Measurements from ENCODE around the gene CTNNBL1. TPM values are rescaled to one million over a fixed set of nuclear protein-coding genes. Genes with fewer than 3 reads are reported as not detected.

The CTNNBL1 gene
- total and polyA plus RNA-seq, 2 experiments from 2014 or later = 36.3 to 68.7 TPM

DNA sequence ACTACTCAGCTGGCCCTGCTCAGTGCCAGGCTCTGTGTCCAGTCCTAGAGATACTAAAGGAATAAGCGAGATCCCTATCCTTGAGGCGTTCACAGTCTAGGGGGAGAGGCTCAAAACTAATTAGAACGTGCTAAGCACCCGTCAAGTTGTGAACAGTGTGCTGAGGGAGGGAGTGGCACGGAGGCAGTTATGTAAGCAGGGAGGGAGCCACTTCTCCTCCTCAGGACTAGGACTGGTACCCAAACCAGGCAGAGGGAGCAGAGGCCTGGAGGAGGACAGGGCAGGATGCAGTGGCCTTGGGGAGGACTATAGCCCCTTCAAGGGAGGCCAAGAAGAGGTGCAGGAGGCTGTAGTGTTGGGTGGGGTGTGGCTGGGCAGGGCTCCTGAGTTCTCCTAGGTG, 169.5 kb downstream of the CTNNBL1 start:
- ATAC-seq = no peak
- no peak overlapping the region for H3K4me3 ChIP-seq
- peaks cover 7% of the 10 kb centered on the region; the same call in 1 of the 2 replicates for H3K36me3 ChIP-seq (ENCODE audit: insufficient read depth)
- Mint-ChIP-seq H3K4me1 (peaks cover 6% of the 10 kb centered on the region; the same call in 2 of the 3 replicates), H3K27ac (no peak overlapping the region), H3K4me3 (no peak overlapping the region), H3K9me3 (no peaks in the 10 kb centered on the region), H3K27me3 (ENCODE audit: insufficient read depth, low read depth, poor library complexity) (peaks cover 4% of the 10 kb centered on the region), H3K36me3 (ENCODE audit: low read depth) (peaks cover 14% of the 10 kb centered on the region)
- no peaks in the 10 kb centered on the region for H3K9me2 ChIP-seq (ENCODE audit: insufficient read depth)
- no peak overlapping the region for H2AFZ ChIP-seq
- no peaks in the 10 kb centered on the region for H3F3A ChIP-seq (replicated peaks; ENCODE audit: low read depth)
- H3K4me1 ChIP-seq (ENCODE audit: insufficient read depth) = no peaks in the 10 kb centered on the region; the same call in 1 of the 2 replicates
- no peaks in the 10 kb centered on the region for H3K27me3 ChIP-seq (ENCODE audit: insufficient read depth)
- H3K79me2 ChIP-seq (replicated peaks; ENCODE audit: insufficient read depth) = no peaks in the 10 kb centered on the region
- H3K4me2 ChIP-seq = no peak overlapping the region
- no peak for DNase-seq (ENCODE audit: low spot score)
- H4K20me1 ChIP-seq (replicated peaks; ENCODE audit: insufficient read depth) = no peaks in the 10 kb centered on the region
- no peak overlapping the region for H3K27ac ChIP-seq (ENCODE audit: low read depth)
- TF ChIP-seq POLR2AphosphoS5 (IDR thresholded peaks at IDR 0.05; ENCODE audit: low read depth) = no peak
- TF ChIP-seq STAT1 (IDR thresholded peaks at IDR 0.05; ENCODE audit: unreplicated experiment) = no peak
- no peak for TF ChIP-seq ZNF114 (CRISPR knock-in tag; IDR thresholded peaks at IDR 0.05)
- no peak for TF ChIP-seq ZNF331 (CRISPR knock-in tag; IDR thresholded peaks at IDR 0.05; ENCODE audit: low read depth)
- no peak for TF ChIP-seq NANOG (IDR thresholded peaks at IDR 0.05; ENCODE audit: borderline replicate concordance)
- TF ChIP-seq EZH2 (IDR thresholded peaks at IDR 0.05; ENCODE audit: low read depth, unreplicated experiment) = no peak
- TF ChIP-seq, protein P1, sequence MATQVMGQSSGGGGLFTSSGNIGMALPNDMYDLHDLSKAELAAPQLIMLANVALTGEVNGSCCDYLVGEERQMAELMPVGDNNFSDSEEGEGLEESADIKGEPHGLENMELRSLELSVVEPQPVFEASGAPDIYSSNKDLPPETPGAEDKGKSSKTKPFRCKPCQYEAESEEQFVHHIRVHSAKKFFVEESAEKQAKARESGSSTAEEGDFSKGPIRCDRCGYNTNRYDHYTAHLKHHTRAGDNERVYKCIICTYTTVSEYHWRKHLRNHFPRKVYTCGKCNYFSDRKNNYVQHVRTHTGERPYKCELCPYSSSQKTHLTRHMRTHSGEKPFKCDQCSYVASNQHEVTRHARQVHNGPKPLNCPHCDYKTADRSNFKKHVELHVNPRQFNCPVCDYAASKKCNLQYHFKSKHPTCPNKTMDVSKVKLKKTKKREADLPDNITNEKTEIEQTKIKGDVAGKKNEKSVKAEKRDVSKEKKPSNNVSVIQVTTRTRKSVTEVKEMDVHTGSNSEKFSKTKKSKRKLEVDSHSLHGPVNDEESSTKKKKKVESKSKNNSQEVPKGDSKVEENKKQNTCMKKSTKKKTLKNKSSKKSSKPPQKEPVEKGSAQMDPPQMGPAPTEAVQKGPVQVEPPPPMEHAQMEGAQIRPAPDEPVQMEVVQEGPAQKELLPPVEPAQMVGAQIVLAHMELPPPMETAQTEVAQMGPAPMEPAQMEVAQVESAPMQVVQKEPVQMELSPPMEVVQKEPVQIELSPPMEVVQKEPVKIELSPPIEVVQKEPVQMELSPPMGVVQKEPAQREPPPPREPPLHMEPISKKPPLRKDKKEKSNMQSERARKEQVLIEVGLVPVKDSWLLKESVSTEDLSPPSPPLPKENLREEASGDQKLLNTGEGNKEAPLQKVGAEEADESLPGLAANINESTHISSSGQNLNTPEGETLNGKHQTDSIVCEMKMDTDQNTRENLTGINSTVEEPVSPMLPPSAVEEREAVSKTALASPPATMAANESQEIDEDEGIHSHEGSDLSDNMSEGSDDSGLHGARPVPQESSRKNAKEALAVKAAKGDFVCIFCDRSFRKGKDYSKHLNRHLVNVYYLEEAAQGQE (IDR thresholded peaks at IDR 0.05; ENCODE audit: unreplicated experiment) = no peak
- no peak for TF ChIP-seq ETS1 (IDR thresholded peaks at IDR 0.05)
- TF ChIP-seq EZH2phosphoT487 (IDR thresholded peaks at IDR 0.05; ENCODE audit: unreplicated experiment) = no peak
- TF ChIP-seq, protein P2, sequence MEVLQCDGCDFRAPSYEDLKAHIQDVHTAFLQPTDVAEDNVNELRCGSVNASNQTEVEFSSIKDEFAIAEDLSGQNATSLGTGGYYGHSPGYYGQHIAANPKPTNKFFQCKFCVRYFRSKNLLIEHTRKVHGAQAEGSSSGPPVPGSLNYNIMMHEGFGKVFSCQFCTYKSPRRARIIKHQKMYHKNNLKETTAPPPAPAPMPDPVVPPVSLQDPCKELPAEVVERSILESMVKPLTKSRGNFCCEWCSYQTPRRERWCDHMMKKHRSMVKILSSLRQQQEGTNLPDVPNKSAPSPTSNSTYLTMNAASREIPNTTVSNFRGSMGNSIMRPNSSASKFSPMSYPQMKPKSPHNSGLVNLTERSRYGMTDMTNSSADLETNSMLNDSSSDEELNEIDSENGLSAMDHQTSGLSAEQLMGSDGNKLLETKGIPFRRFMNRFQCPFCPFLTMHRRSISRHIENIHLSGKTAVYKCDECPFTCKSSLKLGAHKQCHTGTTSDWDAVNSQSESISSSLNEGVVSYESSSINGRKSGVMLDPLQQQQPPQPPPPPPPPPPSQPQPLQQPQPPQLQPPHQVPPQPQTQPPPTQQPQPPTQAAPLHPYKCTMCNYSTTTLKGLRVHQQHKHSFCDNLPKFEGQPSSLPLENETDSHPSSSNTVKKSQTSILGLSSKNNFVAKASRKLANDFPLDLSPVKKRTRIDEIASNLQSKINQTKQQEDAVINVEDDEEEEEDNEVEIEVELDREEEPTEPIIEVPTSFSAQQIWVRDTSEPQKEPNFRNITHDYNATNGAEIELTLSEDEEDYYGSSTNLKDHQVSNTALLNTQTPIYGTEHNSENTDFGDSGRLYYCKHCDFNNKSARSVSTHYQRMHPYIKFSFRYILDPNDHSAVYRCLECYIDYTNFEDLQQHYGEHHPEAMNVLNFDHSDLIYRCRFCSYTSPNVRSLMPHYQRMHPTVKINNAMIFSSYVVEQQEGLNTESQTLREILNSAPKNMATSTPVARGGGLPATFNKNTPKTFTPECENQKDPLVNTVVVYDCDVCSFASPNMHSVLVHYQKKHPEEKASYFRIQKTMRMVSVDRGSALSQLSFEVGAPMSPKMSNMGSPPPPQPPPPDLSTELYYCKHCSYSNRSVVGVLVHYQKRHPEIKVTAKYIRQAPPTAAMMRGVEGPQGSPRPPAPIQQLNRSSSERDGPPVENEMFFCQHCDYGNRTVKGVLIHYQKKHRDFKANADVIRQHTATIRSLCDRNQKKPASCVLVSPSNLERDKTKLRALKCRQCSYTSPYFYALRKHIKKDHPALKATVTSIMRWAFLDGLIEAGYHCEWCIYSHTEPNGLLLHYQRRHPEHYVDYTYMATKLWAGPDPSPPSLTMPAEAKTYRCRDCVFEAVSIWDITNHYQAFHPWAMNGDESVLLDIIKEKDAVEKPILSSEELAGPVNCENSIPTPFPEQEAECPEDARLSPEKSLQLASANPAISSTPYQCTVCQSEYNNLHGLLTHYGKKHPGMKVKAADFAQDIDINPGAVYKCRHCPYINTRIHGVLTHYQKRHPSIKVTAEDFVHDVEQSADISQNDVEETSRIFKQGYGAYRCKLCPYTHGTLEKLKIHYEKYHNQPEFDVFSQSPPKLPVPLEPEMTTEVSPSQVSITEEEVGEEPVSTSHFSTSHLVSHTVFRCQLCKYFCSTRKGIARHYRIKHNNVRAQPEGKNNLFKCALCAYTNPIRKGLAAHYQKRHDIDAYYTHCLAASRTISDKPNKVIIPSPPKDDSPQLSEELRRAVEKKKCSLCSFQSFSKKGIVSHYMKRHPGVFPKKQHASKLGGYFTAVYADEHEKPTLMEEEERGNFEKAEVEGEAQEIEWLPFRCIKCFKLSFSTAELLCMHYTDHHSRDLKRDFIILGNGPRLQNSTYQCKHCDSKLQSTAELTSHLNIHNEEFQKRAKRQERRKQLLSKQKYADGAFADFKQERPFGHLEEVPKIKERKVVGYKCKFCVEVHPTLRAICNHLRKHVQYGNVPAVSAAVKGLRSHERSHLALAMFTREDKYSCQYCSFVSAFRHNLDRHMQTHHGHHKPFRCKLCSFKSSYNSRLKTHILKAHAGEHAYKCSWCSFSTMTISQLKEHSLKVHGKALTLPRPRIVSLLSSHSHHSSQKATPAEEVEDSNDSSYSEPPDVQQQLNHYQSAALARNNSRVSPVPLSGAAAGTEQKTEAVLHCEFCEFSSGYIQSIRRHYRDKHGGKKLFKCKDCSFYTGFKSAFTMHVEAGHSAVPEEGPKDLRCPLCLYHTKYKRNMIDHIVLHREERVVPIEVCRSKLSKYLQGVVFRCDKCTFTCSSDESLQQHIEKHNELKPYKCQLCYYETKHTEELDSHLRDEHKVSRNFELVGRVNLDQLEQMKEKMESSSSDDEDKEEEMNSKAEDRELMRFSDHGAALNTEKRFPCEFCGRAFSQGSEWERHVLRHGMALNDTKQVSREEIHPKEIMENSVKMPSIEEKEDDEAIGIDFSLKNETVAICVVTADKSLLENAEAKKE (CRISPR knock-in tag; IDR thresholded peaks at IDR 0.05) = no peak
- no peak for TF ChIP-seq CREB1 (CRISPR knock-in tag; IDR thresholded peaks at IDR 0.05; ENCODE audit: low read depth)
- TF ChIP-seq CTCF (conservative IDR thresholded peaks at IDR 0.05; ENCODE audit: low read depth in 2 of 2) = no peak
- no peak for TF ChIP-seq JUNB (IDR thresholded peaks at IDR 0.05; ENCODE audit: unreplicated experiment)

Measured in GM23338 (cell line).